Pons (tissue), 1 donor: Measurements from ENCODE around the gene FAM180B.
A peak's percentile ranks its signal among the peaks of the same experiment; 100 is the strongest.
"Not testable (repeated sequence)": the region's sequence is repeated elsewhere in the genome, so short reads cannot be mapped to it uniquely, and the experiment has no call there.

Source experiments
- DNase-seq: peaks from one replicate; pipeline ENCODE4 v3.0.0-alpha.2; 2016; ENCODE audit warnings: low spot score

FAM180B gene

GRCh38 chr11:47586098-47586855 is at the start of gene FAM180B:
Gene FAM180B (plus strand): TSS chr11:47586678. CDS start chr11:47586769, 91 bp downstream.
- no peak for DNase-seq

- DNase-seq = no peak
These were observed 49.6 kb upstream of the FAM180B start for GRCh38 chr11:47536915-47537314.

GRCh38 chr11:47538741-47539565 is 47.5 kb upstream of the FAM180B start:
- DNase-seq = peak; percentile 84

GRCh38 chr11:47539681-47540039 is 46.8 kb upstream of the FAM180B start:
- no peak for DNase-seq

- no peak for DNase-seq
These were observed 45.4 kb upstream of the FAM180B start for GRCh38 chr11:47541070-47541469.

GRCh38 chr11:47545298-47545697 is 41.2 kb upstream of the FAM180B start:
- no peak for DNase-seq

- DNase-seq = not testable (repeated sequence)
These were observed 40.2 kb upstream of the FAM180B start for GRCh38 chr11:47546274-47546673.

GRCh38 chr11:47550288-47551047 is 36.0 kb upstream of the FAM180B start:
- no peak for DNase-seq

- DNase-seq = no peak
These were observed 35.4 kb upstream of the FAM180B start for GRCh38 chr11:47551086-47551485.

GRCh38 chr11:47552056-47552565 is 34.4 kb upstream of the FAM180B start:
- DNase-seq = no peak

- DNase-seq = peak; percentile 87
These were observed 33.7 kb upstream of the FAM180B start, which contains the start of gene CELF1 for GRCh38 chr11:47552566-47553405. Gene CELF1 (minus strand): TSS chr11:47553132. CDS start chr11:47499523, 53,609 bp downstream.

GRCh38 chr11:47553406-47553743 is 33.1 kb upstream of the FAM180B start:
- DNase-seq = no peak

- not testable (repeated sequence) for DNase-seq
These were observed 29.5 kb upstream of the FAM180B start for GRCh38 chr11:47557004-47557403.

GRCh38 chr11:47558695-47559094 is 27.8 kb upstream of the FAM180B start:
- no peak for DNase-seq

GRCh38 chr11:47560426-47560825 is 26.1 kb upstream of the FAM180B start:
- no peak for DNase-seq

GRCh38 chr11:47562393-47562792 is 24.1 kb upstream of the FAM180B start:
- DNase-seq = not testable (repeated sequence)

- not testable (repeated sequence) for DNase-seq
These were observed 22.1 kb upstream of the FAM180B start for GRCh38 chr11:47564366-47564765.

- DNase-seq = no peak
These were observed 21.5 kb upstream of the FAM180B start for GRCh38 chr11:47564933-47565339.

GRCh38 chr11:47565340-47566148 is 20.9 kb upstream of the FAM180B start, which contains the start of gene PTPMT1:
Gene PTPMT1 (plus strand): TSS chr11:47565599. CDS start chr11:47565623, 24 bp downstream.
- no peak for DNase-seq

- DNase-seq = no peak
These were observed 20.3 kb upstream of the FAM180B start for GRCh38 chr11:47566149-47566698.
